Endothelial cell of hepatic sinusoid (primary cell): Measurements from ENCODE around the gene NEURL1B.
"Not testable (repeated sequence)": the region's sequence is repeated elsewhere in the genome, so short reads cannot be mapped to it uniquely, and the experiment has no call there.

Experiments used
- in situ Hi-C: cut with HindIII; loops from 2 replicates; pipeline ENCODE4 v1.10.0; 2017; ENCODE audit warnings: low sequenced_read_pairs

NEURL1B gene

DNA sequence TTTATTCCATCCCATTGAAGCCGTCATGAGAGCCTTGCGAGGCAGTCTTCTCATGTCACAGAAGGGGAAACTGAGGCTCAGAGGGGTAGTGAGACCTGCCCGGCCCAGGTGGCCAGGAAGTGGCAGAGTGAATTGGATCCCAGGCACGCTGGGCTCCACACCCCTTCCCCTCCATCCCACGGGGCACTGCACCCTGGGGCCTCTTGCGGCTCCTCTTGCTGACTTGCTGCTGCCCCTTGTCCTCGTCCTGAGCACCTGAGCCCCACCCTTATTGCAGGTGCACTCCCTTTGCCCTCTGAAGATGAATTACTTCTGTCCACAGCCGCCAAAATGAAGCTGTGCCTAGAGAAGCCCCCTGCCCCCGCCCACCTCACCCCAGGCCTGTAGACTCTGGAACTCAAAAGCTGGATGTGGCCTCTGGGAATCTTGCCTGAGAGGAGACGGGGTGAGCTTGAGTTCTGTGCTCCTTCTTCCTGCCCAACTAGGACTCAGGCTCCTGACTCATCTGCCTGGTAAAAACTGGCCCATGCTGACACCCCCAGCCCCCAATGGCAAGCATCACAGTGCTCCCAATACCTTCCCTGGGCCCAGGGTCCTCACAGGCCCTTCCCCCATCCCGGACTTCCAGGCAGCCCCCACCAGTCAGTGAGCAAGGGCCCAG is 6.4 kb downstream of the NEURL1B start:
- in situ Hi-C loops = no loop called here

DNA sequence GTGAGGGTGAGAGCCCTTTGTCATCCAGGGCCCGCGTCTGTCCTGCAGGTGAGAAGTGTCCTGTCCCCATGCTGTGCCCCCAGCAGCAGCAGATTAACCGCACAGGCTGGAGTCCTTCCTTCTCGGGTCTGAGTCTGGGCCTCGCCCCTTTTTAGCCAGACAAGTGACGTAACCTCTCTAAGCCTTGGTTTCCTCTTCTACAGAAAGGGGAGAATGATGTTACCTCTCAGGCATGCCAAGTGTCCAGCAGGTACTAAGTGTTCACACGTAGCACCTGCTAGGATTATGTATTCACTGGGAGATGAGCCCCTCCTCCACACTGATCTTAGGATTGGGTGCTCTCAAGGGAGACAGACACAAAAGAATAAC is 6.9 kb downstream of the NEURL1B start:
- in situ Hi-C loops = no loop called here

DNA sequence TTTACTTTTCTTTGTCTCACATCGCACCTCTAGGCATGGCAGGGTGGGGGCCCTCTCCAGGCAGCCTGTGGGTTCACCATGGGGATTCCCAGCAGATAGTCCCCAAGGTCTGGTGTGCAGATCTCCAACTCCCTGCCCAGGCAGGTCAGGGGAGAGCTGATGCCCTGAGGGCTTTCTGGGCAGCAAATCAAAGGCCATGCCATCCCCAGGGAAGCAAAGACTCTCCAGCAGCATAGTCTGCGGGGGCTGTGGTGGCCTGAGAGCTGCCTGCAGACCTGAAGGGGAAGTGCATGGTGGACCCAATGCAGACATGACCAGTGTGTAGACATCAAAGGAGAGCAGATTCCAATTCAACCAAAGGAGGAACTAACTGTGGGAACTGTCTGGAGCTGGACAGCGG is 7.7 kb downstream of the NEURL1B start:
- in situ Hi-C loops = no loop called here

GRCh38 chr5:172656496-172656895 is 15.4 kb downstream of the NEURL1B start:
- in situ Hi-C loops = not testable (repeated sequence)

DNA sequence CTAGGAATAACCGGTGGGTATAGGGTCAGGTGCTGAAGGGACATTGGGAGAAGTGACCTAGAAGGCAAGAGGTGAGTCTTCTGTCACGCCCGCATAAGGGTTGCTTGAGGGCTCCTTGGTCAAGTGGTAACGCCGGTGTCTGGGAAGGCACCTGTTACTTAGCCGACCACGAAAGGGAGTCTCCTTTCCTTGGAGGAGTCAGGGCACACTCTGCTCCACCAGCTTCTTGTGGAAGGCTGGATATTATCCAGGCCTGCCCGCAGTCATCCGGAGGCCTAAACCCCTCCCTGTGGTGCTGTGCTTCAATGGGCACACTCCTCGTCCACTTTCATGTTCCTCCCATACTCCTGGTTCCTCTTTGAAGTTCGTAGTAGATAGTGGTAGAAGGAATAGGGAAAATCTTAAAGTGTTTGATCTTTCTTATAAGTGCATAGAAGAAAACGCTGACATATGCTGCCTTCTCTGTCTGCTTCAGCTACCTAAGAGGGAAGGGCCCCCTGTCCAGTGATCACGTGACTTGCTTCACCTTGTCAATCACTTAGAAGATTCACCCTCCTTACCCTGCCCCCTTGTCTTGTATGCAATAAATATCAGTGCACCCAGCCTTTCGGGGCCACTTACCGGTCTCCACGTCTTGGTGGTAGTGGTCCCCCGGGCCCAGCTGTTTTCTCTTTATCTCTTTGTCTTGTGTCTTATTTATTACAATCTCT is 16.6 kb downstream of the NEURL1B start:
- in situ Hi-C loops = not testable (repeated sequence)

DNA sequence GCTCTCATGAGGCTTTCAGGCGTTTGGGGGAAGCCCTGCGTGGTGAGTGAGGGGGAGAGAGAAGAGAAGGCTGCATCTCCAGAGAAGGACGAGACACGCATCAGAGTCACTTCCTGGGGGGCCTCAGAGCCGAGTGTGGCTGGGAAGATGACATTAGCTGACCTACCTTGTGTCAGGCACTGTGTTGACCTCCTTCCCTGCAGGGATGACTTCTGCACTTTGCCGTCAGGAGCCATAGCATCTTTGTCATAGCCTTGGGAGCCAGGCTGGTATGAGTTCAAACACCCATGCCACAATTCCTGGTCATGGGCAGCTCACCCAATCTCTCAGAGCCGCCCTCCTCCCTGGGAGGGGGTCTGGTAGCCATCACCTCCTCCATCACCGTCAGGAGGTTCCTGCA is 17.3 kb downstream of the NEURL1B start:
- in situ Hi-C loops = no loop called here

GRCh38 chr5:172658961-172659501 is 18.0 kb downstream of the NEURL1B start:
- in situ Hi-C loops = no loop called here

DNA sequence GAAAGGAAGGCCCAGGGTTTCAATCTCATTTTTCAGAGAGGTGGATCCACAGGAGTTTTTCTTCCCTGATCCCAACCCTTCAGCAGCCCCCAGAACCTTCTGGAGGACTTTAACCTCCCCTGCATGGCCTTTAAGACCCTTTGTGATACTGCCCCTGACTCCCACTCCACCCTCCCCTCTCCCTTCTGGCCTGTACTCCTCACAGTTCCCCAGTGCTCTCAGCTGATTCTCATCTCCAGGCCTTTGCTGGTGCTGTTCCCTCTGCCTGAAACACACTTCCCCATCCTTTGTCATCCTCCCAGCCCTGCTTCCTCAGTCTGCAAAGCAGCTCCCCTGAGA is 18.5 kb downstream of the NEURL1B start:
- in situ Hi-C loops = no loop called here

DNA sequence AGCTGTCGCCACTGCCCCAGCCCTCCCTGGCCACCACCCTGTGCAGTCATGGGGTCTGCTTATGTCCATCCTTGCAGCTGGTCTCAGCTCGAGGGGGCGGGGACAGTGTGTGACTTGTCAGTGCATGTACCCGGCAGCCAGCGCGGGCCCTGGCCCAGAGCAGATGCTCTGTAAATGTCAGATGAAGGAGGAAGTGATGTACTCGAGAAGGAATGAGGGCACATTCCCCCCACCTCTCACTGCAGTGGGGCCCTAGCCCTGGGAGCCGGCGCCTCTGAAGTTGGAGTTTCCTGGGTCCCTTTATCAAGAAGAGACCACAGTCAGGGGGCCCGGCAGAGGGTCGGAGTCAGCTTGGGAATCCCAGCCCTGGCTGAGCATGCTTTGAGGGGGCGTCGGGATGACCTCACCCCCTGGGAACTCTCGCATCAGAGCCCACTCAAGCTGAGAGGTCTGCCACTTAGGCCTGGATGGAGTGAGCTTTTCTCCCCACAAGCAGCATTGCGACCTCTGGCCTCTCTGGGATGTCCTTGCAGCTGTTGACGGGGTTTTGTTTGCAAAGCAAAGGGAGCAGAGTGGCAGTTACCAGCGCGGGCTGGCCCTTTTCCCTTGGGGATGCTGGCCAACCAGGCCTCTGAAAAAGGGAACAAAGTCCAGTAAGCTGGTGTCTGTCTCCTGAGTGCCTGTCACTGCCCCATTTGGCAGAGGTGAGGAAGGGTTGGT is 19.0 kb downstream of the NEURL1B start:
- in situ Hi-C loops = no loop called here

DNA sequence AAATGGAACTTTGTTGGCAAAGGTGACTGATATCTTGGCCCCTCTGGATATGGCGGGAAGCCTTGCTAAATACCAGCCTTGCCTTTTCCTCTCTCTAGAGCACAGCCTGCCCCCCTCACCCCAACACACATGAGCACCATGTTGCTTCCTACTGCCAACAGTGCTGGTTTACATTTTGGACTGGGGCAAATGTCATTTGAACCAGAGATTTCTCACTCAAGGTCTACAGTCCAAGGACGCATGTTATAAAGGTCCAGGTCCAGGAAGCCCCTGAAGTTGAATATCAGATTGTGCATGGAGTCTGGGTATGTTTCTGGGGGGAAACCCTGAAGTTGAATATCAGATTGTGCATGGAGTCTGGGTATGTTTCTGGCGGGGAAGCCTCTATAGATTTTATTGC is 19.9 kb downstream of the NEURL1B start:
- in situ Hi-C loops = no loop called here

- in situ Hi-C loops = no loop called here
Measured at GRCh38 chr5:172661526-172661925, 20.5 kb downstream of the NEURL1B start.

DNA sequence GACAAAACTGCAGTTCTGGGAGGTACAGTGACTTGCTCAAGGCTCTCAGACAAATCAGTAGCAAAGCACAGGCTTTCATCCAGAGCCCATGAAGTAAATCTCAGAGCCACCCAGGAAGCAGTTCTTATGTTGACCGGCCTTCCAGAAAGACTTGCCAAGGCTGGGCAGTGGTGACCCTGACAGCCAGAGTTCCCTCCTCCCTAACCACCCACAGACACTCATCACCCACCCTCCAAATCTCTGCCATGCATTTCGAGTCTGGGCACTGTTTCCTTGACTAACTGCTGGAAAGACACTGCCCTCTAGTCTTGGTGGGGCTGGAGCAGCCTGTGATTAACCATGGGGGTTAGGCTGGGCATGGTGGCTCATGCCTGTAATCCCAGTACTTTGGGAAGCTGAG is 21.5 kb downstream of the NEURL1B start:
- in situ Hi-C loops = no loop called here

GRCh38 chr5:172664018-172664417 is 23.0 kb downstream of the NEURL1B start:
- in situ Hi-C loops = no loop called here

DNA sequence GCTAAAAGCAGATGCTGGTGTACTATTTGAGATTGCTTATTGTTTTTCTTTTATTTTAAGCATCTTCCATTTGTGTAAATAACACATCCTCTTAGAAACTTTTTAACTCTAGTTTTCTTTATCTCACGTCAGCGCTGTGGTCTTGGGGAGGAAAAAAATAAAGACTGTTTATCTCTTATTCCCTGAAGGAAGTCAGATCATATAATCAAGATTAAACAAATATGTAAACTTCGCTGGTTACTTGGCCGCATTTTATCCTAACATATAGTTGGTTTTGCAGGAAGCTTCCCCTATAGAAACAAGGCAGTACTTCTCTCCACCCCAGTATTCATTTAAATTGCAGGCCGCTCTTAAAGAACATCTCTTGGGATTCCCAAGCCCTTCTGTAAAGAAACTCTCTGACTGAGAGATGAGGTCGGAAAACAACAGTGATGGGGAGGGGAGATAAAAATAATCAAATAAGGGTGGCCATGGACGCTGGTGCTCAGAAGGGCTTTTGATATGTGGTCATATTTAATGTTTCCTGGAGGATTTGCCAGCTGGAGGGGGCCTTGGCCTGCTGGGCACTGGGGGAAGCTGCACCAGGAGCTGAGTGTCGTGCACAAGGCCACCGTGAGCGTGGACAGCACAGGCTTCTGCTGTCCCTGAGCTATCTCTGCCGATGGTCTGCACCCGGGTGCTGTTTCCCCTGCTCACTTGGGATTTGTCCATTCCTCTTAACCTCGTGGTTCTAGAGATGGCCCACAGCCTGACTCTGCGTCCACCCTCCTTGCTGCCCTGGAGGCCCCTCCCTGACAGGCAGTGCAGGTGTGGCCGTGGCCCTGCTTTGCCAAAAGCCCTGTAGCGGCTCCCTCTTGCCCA is 23.8 kb downstream of the NEURL1B start:
- in situ Hi-C loops = no loop called here

DNA sequence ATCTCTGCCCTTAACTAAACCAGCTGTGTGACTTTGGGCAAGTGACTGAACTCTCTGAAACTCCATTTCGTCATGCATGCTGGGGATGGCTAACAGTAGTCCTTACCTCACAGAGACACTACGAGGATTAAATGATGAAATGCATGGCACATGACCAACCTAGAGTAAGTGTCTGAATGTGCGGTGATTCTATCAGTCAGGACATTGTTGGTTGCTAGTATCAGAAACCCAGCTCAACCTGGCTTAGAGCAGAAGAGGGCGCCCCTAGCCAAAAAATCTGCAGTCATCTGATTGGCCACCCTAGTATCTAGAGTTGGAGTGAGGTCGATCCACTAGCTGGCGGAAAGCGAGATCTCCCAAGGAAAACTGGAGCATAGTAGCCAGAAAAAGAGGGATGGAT is 25.2 kb downstream of the NEURL1B start:
- in situ Hi-C loops = no loop called here

DNA sequence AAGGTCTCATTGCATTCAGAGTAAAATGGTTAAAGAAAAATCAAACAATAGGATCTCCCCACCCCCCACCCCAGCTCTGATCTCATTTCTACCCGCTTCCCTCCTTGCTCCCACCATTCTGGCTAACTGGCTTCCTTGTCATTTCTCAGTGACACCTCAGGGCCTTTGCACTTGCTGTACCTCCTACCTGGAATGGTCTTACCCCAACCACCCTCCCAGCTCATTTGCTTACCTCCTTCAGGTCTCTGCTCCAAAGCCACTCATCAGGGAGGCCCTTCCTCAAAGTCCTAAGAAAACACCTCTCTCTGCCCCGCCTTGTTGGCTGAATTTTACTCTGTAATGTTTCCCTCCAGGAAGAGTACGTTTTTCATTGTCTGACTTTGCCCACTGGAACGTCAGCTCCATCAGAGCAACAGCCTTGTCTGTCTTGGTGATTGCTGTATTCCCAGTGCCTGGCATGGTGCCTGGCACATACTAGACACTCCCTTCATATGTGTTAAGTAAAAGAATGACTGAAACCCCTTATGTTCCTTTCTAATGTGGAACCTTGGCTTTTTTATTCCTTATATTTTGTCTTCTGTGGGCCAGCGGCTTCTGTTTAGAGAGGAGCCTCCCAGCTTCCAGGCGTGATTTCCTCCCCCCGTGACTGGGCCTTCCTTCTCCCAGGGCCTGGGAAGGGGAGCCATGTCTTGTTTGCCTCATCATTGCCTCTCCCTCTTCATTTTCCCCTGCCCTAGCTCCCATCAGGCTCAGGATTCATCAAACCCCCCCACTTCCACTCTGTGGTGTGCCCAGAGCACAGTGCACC is 26.9 kb downstream of the NEURL1B start:
- in situ Hi-C loops = no loop called here

DNA sequence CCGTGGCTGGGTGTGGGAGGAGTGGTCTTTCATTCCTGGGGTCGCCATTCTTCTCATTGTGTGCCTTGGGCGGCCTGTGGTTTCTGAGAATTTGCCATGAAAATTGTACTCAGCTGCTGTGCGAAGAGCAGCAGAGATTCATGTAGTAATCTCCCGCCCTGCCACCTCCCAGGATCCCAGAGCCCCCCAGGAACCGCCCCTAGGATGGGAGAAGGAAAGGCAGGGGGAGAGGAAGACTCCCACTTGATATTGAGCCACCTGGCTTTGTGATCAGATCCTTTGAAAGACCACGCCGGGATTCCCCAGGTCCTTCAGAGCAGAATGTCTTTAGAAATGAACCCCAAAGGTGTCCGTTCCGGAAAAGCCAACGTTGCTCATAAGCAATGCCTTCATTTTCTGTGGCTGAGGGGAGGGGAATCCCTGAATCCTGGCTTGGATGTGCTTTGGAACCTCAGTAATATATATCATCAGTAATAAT is 27.6 kb downstream of the NEURL1B start:
- in situ Hi-C loops = no loop called here

- in situ Hi-C loops = no loop called here
Measured at GRCh38 chr5:172669386-172670004, 28.4 kb downstream of the NEURL1B start.

- in situ Hi-C loops = no loop called here
Measured at GRCh38 chr5:172670005-172670402, 28.9 kb downstream of the NEURL1B start.

DNA sequence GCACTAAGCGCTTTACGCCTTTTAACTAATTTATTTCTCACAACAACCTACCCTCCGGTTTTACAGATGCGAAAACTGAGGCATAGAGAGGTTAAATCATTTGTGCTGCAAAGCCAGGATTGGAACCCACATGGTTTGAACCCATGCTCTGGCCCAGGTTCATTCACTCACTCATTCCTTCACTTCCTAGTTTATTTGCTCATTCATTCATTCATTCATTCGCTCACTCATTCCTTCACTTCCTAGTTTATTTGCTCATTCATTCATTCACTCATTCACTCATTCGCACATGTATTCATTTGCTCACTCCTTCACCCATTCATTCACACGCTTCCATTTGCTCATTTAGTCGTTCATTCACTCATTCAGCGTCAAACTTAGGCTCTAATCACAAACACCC is 29.4 kb downstream of the NEURL1B start:
- in situ Hi-C loops = no loop called here
